T47D (cell line): ENCODE data around the gene OXER1.
A peak's percentile ranks its signal among the peaks of the same experiment; 100 is the strongest.

Experiments used
- DNase-seq, 2 experiments: peaks; one replicate each; pipeline versions ENCODE4 v3.0.0 to v3.0.0-alpha.2; 2011 to 2012; ENCODE audit warnings: low read depth in 1 of 2, low spot score in 1 of 2
- JUND ChIP-seq: IDR thresholded peaks from 2 replicates; pipeline ENCODE4 v1.6.1; 2012; ENCODE audit warnings: low read depth
- in situ Hi-C: cut with HindIII; loops from 2 replicates; pipeline ENCODE4 v1.10.0; 2016; ENCODE audit warnings: low sequenced_read_pairs, low pct_unique_long_range_greater_than_20kb

Gene OXER1

DNA sequence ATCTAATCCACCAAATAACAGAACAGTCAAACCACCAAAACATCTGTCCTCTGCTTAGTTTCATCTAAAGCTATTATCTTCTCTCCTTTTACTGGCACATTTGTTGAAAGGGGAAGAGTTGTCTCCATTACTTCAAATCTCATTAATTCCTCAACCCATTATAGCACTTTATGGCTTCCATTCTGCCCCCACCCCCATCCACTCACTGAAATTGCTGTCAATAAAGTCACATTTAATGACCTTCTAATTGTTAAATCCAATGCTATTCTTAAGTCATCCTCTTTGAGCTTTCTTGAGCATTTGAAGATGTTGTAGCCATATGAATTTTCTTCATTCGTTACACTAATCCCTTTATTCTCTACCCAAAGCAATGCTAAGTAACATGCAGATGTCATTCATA is 5.2 kb downstream of the OXER1 start:
- no peak for DNase-seq
- no peak for TF ChIP-seq JUND
- in situ Hi-C loops, result no loop called here

DNA sequence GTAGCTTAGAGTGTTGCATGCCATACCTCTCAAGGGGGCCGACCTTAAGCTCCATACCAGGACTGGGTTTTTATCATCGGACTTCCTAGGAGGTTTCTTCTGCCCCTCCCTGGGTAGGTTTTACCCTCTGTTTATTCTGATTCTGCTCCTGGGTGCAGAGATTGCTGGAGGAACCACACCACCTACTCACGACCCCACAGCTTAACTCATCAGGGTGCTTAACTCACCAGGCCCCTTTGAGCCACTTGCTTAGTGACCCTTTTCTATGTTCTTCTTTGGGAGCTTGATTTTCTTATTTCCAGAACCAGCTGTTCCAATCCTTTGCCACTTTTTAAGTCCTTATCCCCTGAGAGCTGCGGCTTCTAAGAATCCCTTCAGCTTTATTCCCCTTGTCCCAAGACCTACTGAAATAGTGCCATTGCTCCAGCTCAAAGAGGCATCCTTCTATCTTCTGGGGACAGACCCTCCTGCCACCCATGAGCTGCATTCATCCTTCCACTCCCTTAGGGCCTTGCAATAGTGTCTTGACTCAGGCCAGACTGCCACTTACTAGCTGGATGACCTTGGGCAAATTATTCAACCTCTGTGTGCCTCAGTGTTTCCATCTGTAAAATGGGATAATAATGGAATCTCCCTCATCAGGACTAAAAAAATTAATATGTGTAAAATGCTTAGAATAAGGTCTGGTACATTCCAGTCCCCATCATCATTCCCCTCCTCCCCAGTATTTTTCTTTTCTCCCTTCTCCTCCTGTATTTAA is 5.8 kb downstream of the OXER1 start:
- TF ChIP-seq JUND, result no peak
- in situ Hi-C loops, result no loop called here
- DNase-seq, result no peak

DNA sequence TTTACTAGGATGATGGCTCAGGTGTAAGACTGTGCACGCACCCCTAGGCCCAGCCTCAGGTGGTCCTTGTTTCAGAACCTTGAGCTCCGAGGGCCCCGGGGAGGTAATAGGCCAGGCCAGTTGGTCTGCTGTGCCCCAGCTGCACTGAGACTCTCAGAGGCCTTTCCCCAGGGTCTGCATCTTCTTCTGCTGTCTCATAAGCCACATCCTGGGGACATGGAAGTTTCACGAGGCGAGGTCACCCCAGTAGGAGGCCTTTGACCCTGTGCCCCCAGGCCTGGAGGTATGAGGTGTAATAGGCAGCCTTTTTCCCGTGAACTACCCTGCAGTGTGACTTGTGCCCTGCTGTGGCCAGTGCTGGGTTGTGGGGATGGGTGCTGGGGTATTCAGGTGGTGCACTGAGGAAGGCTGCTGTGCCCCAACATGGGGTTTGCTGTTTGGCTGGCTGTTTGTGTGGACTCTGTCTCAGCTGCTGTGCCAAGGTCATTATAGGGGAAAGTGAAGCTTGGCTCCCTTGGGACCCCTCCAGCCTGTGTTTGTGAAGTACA is 6.9 kb downstream of the OXER1 start:
- DNase-seq, result no peak
- in situ Hi-C loops, result no loop called here

DNA sequence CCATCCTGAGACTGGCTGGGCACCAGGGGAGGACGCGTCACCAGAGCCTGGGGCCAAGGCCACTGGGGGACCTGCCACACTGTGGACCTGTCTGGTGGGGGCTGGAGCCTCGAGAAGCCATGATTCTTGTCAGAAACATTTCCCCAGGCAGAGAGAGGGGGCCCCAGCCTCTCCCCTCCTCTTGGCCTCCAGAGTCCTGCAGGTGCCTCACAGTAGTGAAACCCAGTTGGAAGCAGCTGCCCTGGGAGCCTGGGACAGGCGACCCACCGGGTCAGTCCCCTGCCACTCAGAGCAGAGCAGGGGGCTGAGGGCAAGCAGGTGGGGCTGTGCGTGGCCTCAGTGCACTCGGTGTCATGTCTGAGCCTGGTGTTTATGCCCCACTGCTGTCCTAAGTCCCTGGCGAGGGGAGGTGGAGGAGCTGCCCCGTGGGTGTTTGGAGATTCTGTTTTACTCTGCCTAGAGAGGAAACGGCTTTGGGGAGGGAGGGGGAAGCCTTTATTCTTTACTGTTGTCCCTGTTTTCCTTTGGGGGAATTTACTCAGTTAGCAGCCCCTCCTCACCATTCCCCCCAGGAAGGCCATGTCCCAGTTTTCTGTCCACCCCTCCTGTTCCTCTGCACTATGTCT is 7.7 kb downstream of the OXER1 start:
- TF ChIP-seq JUND, result no peak
- no peak for DNase-seq
- in situ Hi-C loops, result no loop called here

More for the DNA sequence above, 6.9 kb downstream of the OXER1 start:
- TF ChIP-seq JUND, result no peak

DNA sequence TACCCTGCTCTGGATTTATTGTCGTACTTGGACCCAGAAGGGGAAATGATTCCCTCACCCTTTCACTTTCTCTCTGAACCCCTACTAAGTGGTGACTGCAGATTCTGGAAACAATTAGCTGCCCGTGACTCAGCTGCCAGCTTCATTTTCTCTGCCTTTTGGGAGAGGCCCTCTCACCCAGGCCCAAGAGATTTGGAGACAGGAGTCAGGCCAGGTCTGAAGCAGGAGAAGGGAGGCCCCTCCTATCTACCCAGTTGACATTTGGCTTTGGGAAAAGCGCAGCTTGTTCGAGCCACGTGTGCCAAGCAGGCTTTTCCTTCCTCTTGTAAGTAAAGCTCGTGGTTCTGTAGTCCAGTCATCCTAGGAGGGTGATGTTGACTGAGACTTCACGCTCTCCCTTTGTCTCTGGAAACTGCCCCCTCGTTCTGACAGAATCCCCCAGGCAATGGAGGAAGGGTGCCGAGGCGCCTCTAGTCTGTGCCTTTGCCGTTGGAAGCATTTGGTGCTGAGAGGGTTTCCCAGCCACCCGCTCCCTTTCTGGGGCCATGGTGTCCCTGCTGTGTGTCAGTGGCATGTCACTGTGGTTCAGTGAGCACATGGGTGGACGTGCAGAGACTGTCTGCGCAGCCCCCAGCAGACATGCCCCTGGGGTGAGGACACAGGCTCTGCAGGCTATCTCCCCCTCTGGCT is 8.6 kb downstream of the OXER1 start:
- in situ Hi-C loops, result no loop called here
- no peak for TF ChIP-seq JUND
- DNase-seq, result no peak

DNA sequence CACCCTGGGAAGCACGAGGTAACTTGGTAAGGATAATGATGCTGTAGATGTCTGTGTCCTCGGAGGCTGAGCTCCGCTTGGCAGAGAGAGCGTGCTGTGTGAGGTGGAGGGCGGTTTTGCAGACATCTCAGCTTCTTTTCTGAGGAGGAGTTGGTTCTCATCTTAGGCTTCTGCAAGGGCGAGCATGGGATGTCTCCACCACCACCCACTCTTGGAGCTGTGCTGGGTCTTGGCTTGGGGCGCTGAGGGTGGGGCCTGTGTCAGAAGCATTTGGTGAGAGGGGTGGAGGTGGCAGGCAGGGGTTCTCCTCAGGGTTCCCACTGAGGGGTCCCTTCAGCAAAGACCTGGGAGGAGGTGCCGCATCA is 9.2 kb downstream of the OXER1 start:
- in situ Hi-C loops, result no loop called here
- DNase-seq, result no peak
- TF ChIP-seq JUND, result no peak

DNA sequence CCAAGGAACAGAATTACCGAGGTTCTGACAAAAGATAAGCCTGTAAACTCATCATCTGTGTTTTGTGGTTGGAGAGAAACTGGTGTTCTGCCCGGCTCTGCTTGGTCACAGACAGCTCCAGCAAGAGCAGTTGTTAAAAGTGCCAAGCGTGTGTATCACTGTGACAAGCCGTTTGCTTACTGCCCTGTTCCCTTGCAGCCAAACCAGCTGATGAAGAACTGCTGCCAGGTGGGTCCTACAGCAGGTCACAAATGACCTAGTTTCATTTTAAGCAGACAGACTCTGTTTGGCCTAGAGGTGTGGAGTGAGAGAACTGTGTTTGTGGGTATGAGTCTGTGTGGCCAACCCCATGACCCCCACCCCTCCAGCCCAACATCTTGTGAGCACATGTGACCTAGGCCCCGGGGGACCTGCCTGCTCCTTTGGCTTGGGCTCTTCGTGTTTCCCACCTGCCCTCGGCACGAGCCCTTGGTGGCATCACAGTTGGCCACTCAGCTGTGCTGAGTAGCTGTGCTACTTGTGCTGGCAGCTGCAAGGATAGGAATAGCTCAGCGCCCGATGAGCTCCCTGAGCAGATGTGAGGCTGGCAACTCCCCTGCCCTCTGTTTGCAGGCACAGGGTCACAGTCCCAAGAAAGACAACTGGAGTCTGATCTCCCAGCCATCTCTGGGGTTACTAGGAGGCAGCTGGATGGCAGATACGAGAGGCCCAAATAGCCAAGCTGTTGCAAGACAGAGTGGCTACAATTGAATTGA is 9.7 kb downstream of the OXER1 start:
- TF ChIP-seq JUND, result no peak
- in situ Hi-C loops, result no loop called here
- DNase-seq, result no peak

DNA sequence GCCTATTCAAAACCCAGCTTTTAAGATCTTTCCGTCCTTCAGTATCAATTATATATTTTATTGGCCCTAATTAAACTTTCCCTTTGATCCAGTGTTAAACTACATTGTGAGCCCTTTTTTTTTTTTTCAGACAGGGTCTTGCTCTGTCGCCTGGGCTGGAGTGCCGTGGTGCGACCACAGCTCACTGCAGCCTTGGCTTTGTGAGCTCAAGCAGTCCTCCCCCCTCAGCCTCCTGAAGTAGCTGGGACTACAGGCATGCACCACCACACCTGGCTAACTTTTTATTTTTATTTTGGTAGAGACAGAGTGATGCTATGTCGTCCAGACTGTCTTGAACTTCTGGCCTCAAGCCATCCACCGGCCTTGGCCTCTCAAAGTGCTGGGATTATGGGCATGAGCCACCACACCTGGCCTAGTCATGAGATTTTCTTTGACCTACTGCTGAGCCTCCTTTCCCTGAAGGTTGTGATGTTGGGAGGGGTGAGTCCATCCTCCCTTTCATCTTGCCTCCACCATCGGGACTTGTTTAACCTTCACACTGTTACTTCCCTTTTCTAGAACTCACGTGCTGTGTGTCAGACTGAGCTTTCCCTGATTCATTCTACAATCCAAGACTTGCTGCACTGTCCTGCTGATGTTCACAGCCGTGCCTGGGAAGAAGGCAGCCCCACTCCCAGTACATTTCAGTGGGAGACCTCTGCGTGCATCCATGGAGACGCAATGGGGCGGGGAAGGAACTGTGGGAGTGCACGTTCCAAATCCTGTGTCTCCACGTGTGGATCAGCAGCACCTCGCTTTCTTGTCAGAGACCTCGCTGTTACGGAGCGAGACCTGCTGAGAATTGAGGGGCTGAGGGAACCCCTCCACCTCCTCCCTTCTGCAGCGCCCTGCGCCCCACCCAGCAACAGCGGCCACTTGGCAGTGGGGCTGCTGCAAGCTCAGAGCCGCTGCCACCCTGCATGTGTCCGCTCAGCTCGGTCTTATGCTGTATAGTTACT is 10.8 kb downstream of the OXER1 start:
- in situ Hi-C loops, result no loop called here
- no peak for DNase-seq
- TF ChIP-seq JUND, result no peak

DNA sequence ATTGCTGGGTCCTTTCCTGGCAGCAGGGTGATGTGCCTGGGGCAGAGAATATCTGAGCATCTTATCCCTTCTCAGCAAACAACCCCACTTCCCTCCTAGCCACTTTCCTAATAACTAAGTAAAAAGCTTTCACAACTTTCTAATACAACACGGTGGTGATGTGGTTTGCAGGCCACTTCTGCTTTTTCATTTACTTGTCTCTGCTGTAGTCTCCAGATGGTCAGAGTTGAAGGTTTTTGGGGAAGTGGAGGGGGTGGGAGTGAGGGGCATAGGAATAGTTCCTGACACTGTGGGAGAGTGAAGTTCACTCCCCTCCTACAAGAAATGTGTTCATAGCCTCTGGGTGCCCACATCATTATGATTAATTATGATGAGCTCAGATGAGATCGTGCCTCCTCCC is 11.6 kb downstream of the OXER1 start:
- DNase-seq, result peak in 1 of 2 experiments; percentile 4
- in situ Hi-C loops, result no loop called here

DNA sequence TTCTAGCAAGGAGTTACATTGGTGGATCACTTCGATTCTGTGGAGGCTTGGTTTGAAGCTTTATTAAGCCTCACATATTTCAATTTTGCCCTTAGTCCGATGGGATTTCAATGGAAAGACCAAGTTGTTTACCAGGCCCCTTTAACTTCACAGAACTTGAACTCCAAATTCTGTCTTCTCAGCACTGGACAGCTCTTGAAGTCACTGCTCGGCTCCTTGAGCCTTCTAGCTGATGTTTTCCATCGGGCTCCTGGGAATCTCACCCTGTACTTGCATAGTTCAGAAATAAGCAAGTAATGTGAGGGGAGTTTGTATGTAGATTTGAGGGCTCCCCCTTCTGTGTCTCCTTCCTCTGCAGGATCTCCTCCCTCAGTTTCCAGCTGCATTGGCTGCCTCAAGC is 15.1 kb downstream of the OXER1 start:
- in situ Hi-C loops, result no loop called here
- no peak for DNase-seq

More for the DNA sequence above, 11.6 kb downstream of the OXER1 start:
- no peak for TF ChIP-seq JUND

DNA sequence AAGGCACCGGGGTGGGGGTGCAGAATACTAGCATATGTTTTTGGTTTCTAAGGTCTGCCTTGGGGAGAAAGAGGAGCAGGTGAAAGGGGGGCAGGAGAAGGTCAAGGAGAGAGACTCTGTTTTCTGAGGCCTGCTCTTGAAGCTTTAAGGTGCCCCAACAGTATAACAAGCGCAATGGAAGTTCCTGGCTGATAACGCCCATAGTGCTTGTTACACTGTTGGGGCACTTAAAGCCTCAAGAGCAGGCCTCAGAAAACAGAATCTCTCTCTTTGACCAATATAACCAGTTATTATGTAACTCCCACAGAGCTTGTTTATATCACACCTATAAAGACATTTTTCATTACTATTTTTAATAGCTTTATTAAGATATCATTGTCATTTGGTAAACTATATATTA is 16.5 kb downstream of the OXER1 start:
- TF ChIP-seq JUND, result no peak
- in situ Hi-C loops, result no loop called here
- no peak for DNase-seq

More for the DNA sequence above, 15.1 kb downstream of the OXER1 start:
- no peak for TF ChIP-seq JUND
